Fibroblast of the aortic adventitia (primary cell): ENCODE data around the gene STK17A. TPM values are rescaled to one million over a fixed set of nuclear protein-coding genes. Genes with fewer than 3 reads are reported as not detected.
"Not testable (repeated sequence)": the region's sequence is repeated elsewhere in the genome, so short reads cannot be mapped to it uniquely, and the experiment has no call there.

ENCODE experiments used
- DNase-seq: peaks from one replicate; pipeline ENCODE4 v3.0.0-alpha.2; 2010; ENCODE audit warnings: low read depth
- H3K4me3 ChIP-seq: 2 replicates; pipeline ENCODE4 v1.5.1; 2011; ENCODE audit warnings: low read depth, mild to moderate bottlenecking, control low read depth, low read length, moderate library complexity
- total RNA-seq: library from RNA; depleted of rRNA; stranded (reverse); fragments of >200 nt; gene quantifications from 2 replicates; pipeline ENCODE4 v1.2.3, GENCODE V29; 2012; ENCODE audit warnings: low replicate concordance
- TF ChIP-seq, protein P1 (sequence below): IDR thresholded peaks from 2 replicates; pipeline ENCODE4 v1.5.1; 2011; ENCODE audit warnings: mild to moderate bottlenecking, low read length, control low read depth, inconsistent platforms; ENCODE audit not compliant: insufficient read depth

Gene STK17A
- total RNA-seq, 1 donor = 96.8 TPM

DNA sequence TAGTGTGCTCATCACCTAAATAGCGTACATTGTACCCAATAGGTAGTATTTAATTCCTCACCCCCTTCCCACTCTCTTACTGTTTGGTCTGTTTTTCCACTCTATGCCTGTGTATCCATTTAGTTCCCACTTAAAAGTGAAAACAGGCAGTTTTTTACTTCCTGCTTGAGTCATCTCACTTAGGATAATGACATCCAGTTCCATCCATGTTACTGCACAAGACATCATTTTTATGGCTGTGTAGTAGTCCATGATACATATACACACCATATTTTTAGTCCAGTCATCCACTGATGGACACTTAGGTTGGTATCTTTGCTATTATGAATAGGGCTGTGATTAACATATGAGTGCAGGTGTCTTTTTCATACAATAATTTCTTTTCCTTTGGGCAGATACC is 10.1 kb downstream of the STK17A start:
- no peak for DNase-seq
- no peak overlapping the region for H3K4me3 ChIP-seq
- TF ChIP-seq, protein P1, sequence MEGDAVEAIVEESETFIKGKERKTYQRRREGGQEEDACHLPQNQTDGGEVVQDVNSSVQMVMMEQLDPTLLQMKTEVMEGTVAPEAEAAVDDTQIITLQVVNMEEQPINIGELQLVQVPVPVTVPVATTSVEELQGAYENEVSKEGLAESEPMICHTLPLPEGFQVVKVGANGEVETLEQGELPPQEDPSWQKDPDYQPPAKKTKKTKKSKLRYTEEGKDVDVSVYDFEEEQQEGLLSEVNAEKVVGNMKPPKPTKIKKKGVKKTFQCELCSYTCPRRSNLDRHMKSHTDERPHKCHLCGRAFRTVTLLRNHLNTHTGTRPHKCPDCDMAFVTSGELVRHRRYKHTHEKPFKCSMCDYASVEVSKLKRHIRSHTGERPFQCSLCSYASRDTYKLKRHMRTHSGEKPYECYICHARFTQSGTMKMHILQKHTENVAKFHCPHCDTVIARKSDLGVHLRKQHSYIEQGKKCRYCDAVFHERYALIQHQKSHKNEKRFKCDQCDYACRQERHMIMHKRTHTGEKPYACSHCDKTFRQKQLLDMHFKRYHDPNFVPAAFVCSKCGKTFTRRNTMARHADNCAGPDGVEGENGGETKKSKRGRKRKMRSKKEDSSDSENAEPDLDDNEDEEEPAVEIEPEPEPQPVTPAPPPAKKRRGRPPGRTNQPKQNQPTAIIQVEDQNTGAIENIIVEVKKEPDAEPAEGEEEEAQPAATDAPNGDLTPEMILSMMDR = no peak

DNA sequence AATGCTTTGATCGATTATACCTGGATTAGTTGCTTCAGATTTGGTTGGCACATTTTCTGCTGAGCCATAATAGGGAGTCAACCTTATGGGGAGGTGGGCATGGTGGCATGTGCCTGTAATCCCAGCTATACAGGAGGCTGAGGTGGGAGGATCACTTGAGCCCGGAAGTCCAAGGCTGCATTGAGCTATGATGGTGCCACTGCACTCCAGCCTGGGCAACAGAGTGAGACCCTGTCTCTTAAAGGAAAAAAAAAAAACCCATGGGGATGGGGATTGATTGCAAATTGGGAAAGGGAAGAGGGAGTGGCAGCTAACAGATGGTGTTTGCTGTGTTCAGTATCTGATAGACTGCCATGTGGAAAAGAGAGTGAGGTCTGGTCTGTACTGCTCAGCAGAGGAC is 11.1 kb downstream of the STK17A start:
- DNase-seq = no peak
- no peak overlapping the region for H3K4me3 ChIP-seq
- TF ChIP-seq, protein P1 = no peak

DNA sequence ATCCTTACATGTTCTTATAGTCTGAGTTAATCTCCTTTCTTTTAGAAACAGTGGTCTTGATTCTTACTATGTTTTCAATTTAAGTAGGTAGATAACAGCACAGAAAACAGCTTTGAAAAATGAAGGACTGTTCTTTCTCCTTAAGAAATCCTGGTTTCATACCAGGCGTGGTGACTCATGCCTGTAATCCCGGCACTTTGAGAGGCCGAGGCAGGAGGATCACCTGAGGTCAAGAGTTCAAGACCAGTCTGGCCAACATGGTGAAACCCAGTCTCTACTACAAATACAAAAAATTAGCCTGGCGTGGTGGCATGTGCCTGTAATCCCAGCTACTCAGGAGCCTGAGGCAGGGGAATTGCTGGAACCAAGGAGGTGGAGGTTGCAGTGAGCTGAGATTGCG is 13.5 kb downstream of the STK17A start:
- not testable (repeated sequence) for H3K4me3 ChIP-seq, DNase-seq

DNA sequence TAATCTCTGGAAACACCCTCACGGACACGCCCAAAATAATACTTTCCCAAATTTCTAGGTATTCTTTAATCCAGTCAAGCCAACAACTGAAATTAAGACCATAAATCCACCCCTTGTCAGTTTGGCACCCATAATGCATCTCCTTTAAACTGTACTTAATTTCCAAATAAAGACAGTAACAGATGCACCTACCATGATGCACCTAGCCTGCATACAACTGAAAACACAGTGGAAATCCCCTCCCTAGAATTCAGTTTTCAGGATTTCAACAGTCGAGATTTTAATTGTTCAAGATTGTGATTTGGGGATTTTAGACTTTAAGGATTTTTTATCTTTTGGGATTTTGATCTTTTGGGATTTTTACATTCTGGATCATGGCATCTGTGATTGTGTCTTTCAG is 17.1 kb downstream of the STK17A start:
- TF ChIP-seq, protein P1 = no peak
- no peak overlapping the region for H3K4me3 ChIP-seq
- DNase-seq = no peak

DNA sequence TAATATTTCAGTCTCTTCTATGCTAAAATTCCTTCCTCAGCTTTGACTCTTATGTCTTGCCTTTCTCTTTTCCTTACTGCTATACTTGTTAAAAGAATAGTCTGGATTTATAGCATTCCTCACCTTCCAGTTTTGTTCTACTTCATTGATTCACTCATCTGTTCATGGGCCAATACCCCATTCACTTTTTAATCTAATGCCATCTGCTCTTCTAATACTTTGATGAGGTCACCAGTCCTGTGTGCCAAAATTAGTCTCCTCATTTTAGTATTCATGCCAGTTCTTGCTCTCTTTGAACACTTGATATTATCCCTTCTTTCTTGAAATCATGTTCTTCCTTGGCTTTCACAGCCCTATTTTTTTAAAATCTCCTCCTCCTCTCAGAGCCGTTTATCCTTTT is 19.3 kb downstream of the STK17A start:
- TF ChIP-seq, protein P1 = no peak
- H3K4me3 ChIP-seq = no peak overlapping the region
- DNase-seq = no peak

DNA sequence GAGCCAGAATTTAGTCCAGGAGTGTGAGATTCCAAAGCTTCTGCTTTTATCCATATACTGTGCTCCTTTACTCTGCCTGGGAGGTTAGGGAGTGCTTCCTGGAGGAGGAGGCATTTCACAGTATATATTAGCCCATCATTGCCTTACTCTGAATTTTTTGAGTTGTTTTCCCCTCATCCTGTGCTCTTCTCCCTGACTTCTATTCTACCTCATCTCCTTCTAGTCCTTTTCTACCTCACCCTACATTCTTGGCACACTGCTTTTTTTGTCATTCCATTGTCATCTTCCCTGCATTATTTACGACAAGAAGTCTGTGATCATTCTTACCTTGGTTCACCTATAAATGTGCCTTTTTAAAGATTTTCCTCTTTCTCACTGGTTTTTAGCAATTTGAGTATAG is 21.3 kb downstream of the STK17A start:
- TF ChIP-seq, protein P1 = no peak
- DNase-seq = no peak
- no peak overlapping the region for H3K4me3 ChIP-seq

DNA sequence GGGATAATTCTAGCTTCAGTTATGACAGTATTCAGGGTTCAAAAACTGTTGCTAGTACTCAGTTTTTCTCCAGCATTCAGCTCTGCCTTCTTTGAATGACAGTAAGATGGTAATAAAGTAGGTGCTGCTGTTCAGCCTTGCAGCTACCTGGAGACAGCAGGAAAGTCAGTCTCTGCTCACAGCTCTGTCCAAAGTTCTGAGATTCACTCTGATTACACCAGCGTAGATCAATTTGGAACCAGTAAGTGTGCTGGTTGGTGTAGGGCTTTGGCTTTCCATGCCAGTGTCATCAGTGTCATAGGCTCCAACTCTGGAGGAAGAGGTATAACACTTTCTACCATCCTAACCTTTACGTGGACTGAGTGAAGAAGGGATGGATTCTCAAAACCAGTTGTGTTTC is 26.2 kb downstream of the STK17A start:
- TF ChIP-seq, protein P1 = no peak
- DNase-seq = no peak
- no peak overlapping the region for H3K4me3 ChIP-seq

DNA sequence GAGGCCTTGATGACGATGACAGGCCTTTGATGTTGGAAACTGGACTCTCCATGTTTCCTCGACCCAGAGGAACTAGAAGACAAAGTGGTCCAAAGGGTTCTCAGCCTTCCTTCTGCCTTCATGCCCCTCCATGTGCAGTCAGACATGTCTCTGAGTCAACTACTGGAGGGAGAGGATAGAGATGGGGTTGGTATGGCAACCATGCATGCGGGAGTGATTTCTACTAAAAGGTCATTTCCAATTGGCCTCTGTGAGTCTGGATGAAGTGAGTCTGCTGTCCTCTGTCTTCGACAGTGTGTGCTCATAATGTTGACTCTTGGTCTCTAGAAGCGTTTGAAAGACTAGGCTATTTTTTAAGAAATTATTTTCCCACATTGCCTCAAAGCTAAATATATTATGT is 29.2 kb downstream of the STK17A start:
- DNase-seq = no peak
- TF ChIP-seq, protein P1 = no peak
- no peak overlapping the region for H3K4me3 ChIP-seq
